Mucosa of descending colon (tissue), 3 donors: ENCODE data around the gene LDLRAD4. TPM values are rescaled to one million over a fixed set of nuclear protein-coding genes. Genes with fewer than 3 reads are reported as not detected.

Experiments used
- ATAC-seq: fragments of 200-7000 bp; cut with Tn5 transposase; one replicate; pipeline ENCODE4 v1.9.1; 2020; ENCODE audit warnings: mild to moderate bottlenecking, moderate library complexity
- DNase-seq, 3 donors: peaks; one replicate each; pipeline ENCODE4 v3.0.0-alpha.2; 2020
- H3K36me3 ChIP-seq: fragments of 200-600 bp; one replicate; pipeline ENCODE4 v1.8.0; 2021; ENCODE audit warnings: low read depth, mild to moderate bottlenecking
- H3K4me1 ChIP-seq: fragments of 200-600 bp; one replicate; pipeline ENCODE4 v1.8.0; 2021; ENCODE audit warnings: low read depth, mild to moderate bottlenecking
- H3K4me3 ChIP-seq: fragments of 200-600 bp; one replicate; pipeline ENCODE4 v1.8.0; 2021; ENCODE audit warnings: mild to moderate bottlenecking
- H3K9me3 ChIP-seq: fragments of 200-600 bp; one replicate; pipeline ENCODE4 v1.8.0; 2021; ENCODE audit warnings: mild to moderate bottlenecking
- intact Hi-C, 2 donors: fragments of 100-400 bp; cut with DNase I in 1 of 2; cut with micrococcal nuclease in 1 of 2; formaldehyde crosslinking; loops; one replicate each; pipeline versions ENCODE4 v1.11.0 to v1.11.1; 2022; cut with DNase I, micrococcal nuclease
- microRNA-seq: library from miRNA; unstranded; fragments of <30 nt; microRNA quantifications from one replicate; pipeline ENCODE4, GENCODE V29; 2019
- total RNA-seq, 3 donors: library from RNA; stranded (reverse); fragmentation: NEBNext Ultra II Directional in 2 of 3; extraction: Animal tissue kit (Norgen Biotek cat#: 25700) in 2 of 3; gene quantifications; one replicate each; pipeline versions ENCODE4 v1.2.1 to v1.2.4, GENCODE V29; 2021 to 2023
- TF ChIP-seq, protein P1 (sequence below): fragments of 200-600 bp; IDR thresholded peaks from one replicate; pipeline ENCODE4 v1.8.0; 2022; ENCODE audit warnings: antibody characterized with exemption, mild to moderate bottlenecking
- donor health status: DM: no; HTN: no; CAD: no; lungs with moderate emphysema.
- donor health status: DM: no; HTN: no; CAD: no.
- donor health status: DM: no; HTN: yes; CAD: no.

LDLRAD4 gene
- total RNA-seq, 3 donors from 2014 or later, result 36.8 to 41.0 (median 37.4) TPM

- TF ChIP-seq, protein P1, sequence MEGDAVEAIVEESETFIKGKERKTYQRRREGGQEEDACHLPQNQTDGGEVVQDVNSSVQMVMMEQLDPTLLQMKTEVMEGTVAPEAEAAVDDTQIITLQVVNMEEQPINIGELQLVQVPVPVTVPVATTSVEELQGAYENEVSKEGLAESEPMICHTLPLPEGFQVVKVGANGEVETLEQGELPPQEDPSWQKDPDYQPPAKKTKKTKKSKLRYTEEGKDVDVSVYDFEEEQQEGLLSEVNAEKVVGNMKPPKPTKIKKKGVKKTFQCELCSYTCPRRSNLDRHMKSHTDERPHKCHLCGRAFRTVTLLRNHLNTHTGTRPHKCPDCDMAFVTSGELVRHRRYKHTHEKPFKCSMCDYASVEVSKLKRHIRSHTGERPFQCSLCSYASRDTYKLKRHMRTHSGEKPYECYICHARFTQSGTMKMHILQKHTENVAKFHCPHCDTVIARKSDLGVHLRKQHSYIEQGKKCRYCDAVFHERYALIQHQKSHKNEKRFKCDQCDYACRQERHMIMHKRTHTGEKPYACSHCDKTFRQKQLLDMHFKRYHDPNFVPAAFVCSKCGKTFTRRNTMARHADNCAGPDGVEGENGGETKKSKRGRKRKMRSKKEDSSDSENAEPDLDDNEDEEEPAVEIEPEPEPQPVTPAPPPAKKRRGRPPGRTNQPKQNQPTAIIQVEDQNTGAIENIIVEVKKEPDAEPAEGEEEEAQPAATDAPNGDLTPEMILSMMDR, result no peak
- Histone ChIP-seq H3K4me3 (no peak overlapping the region), H3K9me3 (peaks cover 18% of the 10 kb centered on the region), H3K36me3 (no peaks in the 10 kb centered on the region), H3K4me1 (no peaks in the 10 kb centered on the region)
- intact Hi-C loops, result no loop called here
- DNase-seq (no peak), ATAC-seq (no peak)
These were observed 478.4 kb downstream of the LDLRAD4 start for GRCh38 chr18:13696961-13697360.

DNA sequence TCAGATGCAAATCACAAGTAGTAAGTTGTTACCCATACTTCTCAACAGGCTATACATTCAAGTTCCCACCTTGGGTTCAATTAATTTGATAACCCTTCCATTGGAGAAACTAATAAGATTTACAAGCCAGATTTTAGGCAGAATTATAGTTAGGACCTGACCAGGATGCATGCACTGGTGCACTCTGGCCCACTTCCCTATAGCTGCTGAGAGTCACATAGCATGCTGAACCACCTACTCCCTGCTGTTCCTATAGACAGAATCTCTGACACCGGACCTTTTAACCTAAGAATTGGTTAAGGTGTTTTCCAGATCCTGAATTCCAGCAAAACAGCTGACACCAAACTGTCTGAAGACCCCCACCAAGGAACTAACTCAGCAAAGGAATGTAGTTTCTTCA is 481.6 kb downstream of the LDLRAD4 start:
- no peaks in the 10 kb centered on the region for H3K4me1 ChIP-seq
- H3K36me3 ChIP-seq, result no peaks in the 10 kb centered on the region
- H3K4me3 ChIP-seq, result no peak overlapping the region
- intact Hi-C loops, result no loop called here
- no peak for ATAC-seq
- DNase-seq, result no peak
- TF ChIP-seq, protein P1, result no peak
- peaks cover 38% of the 10 kb centered on the region for H3K9me3 ChIP-seq

Small RNA genes within 50 kb of the gene (microRNA-seq; reads per million reads assigned to microRNA genes)
- not detected for gene MIR4526
- gene MIR5190, result not detected

Other genes starting within 250 kb of the LDLRAD4 start
- gene CEP192, start 227.4 kb upstream of the LDLRAD4 start, total RNA-seq, result 10 to 100 TPM; 22.6 to 33.6 (median 27.7) TPM